ENCODE results near the gene UBL3. TPM values are rescaled to one million over a fixed set of nuclear protein-coding genes. Genes with fewer than 3 reads are reported as not detected.

Gene UBL3
- total RNA-seq, 1 experiment from 2014 or later = 18.7 TPM

GRCh38 chr13:29861694-29862110 is 11.3 kb upstream of the UBL3 start:
- in situ Hi-C loops (cut with HindIII; ENCODE audit: low pct_unique_long_range_greater_than_20kb, low sequenced_read_pairs) = no loop called here
- no peak for DNase-seq (ENCODE audit: low read depth)

- no peak for DNase-seq (ENCODE audit: low read depth)
- in situ Hi-C loops (cut with HindIII; ENCODE audit: low pct_unique_long_range_greater_than_20kb, low sequenced_read_pairs) = no loop called here
Observed at GRCh38 chr13:29859971-29860370, 9.6 kb upstream of the UBL3 start.

GRCh38 chr13:29858667-29859066 is 8.2 kb upstream of the UBL3 start:
- DNase-seq (ENCODE audit: low read depth) = no peak
- in situ Hi-C loops (cut with HindIII; ENCODE audit: low pct_unique_long_range_greater_than_20kb, low sequenced_read_pairs) = no loop called here

GRCh38 chr13:29858231-29858630 is 7.8 kb upstream of the UBL3 start:
- in situ Hi-C loops (cut with HindIII; ENCODE audit: low pct_unique_long_range_greater_than_20kb, low sequenced_read_pairs) = no loop called here
- DNase-seq (ENCODE audit: low read depth) = no peak

- in situ Hi-C loops (cut with HindIII; ENCODE audit: low pct_unique_long_range_greater_than_20kb, low sequenced_read_pairs) = no loop called here
- DNase-seq (ENCODE audit: low read depth) = no peak
Observed at GRCh38 chr13:29857085-29857484, 6.7 kb upstream of the UBL3 start.

- DNase-seq (ENCODE audit: low read depth) = no peak
- in situ Hi-C loops (cut with HindIII; ENCODE audit: low pct_unique_long_range_greater_than_20kb, low sequenced_read_pairs) = no loop called here
Observed at GRCh38 chr13:29856426-29856825, 6.0 kb upstream of the UBL3 start.

- in situ Hi-C loops (cut with HindIII; ENCODE audit: low pct_unique_long_range_greater_than_20kb, low sequenced_read_pairs) = no loop called here
- DNase-seq (ENCODE audit: low read depth) = no peak
Observed at GRCh38 chr13:29855784-29856183, 5.4 kb upstream of the UBL3 start.

- in situ Hi-C loops (cut with HindIII; ENCODE audit: low pct_unique_long_range_greater_than_20kb, low sequenced_read_pairs) = no loop called here
- DNase-seq (ENCODE audit: low read depth) = no peak
Observed at GRCh38 chr13:29855009-29855408, 4.6 kb upstream of the UBL3 start.

GRCh38 chr13:29853131-29853530 is 2.7 kb upstream of the UBL3 start:
- DNase-seq (ENCODE audit: low read depth) = no peak
- in situ Hi-C loops (cut with HindIII; ENCODE audit: low pct_unique_long_range_greater_than_20kb, low sequenced_read_pairs) = no loop called here

GRCh38 chr13:29852472-29853054 is 2.1 kb upstream of the UBL3 start:
- no peak for DNase-seq (ENCODE audit: low read depth)
- in situ Hi-C loops (cut with HindIII; ENCODE audit: low pct_unique_long_range_greater_than_20kb, low sequenced_read_pairs) = no loop called here

GRCh38 chr13:29849731-29850212 is 645 bp downstream of the UBL3 start:
- in situ Hi-C loops (cut with HindIII; ENCODE audit: low pct_unique_long_range_greater_than_20kb, low sequenced_read_pairs) = loop anchor here (10.0 kb wide), 1 partner anchor 75 kb away; no protein-coding TSS in a partner anchor
- peak; percentile 62 for DNase-seq (ENCODE audit: low read depth)

- in situ Hi-C loops (cut with HindIII; ENCODE audit: low pct_unique_long_range_greater_than_20kb, low sequenced_read_pairs) = loop anchor here (10.0 kb wide), 1 partner anchor 76 kb away; no protein-coding TSS in a partner anchor
- DNase-seq (ENCODE audit: low read depth) = peak; percentile 43
Observed at GRCh38 chr13:29849071-29849631, 1.3 kb downstream of the UBL3 start.

GRCh38 chr13:29847501-29847983 is 2.9 kb downstream of the UBL3 start:
- DNase-seq (ENCODE audit: low read depth) = peak; percentile 48
- in situ Hi-C loops (cut with HindIII; ENCODE audit: low pct_unique_long_range_greater_than_20kb, low sequenced_read_pairs) = loop anchor here (10.0 kb wide), 1 partner anchor 77 kb away; no protein-coding TSS in a partner anchor

GRCh38 chr13:29846475-29847256 is 3.8 kb downstream of the UBL3 start:
- no peak for DNase-seq (ENCODE audit: low read depth)
- in situ Hi-C loops (cut with HindIII; ENCODE audit: low pct_unique_long_range_greater_than_20kb, low sequenced_read_pairs) = loop anchor here (10.0 kb wide), 1 partner anchor 78 kb away; no protein-coding TSS in a partner anchor

- in situ Hi-C loops (cut with HindIII; ENCODE audit: low pct_unique_long_range_greater_than_20kb, low sequenced_read_pairs) = loop anchor here (10.0 kb wide), 1 partner anchor 79 kb away; no protein-coding TSS in a partner anchor
- DNase-seq (ENCODE audit: low read depth) = peak; percentile 31
Observed at GRCh38 chr13:29845440-29846056, 4.9 kb downstream of the UBL3 start.

GRCh38 chr13:29844441-29844840 is 6.0 kb downstream of the UBL3 start:
- DNase-seq (ENCODE audit: low read depth) = no peak
- in situ Hi-C loops (cut with HindIII; ENCODE audit: low pct_unique_long_range_greater_than_20kb, low sequenced_read_pairs) = loop anchor here (10.0 kb wide), 1 partner anchor 80 kb away; no protein-coding TSS in a partner anchor

GRCh38 chr13:29840585-29840984 is 9.8 kb downstream of the UBL3 start:
- in situ Hi-C loops (cut with HindIII; ENCODE audit: low pct_unique_long_range_greater_than_20kb, low sequenced_read_pairs) = loop anchor here (10.0 kb wide), 1 partner anchor 84 kb away; no protein-coding TSS in a partner anchor
- DNase-seq (ENCODE audit: low read depth) = no peak

- in situ Hi-C loops (cut with HindIII; ENCODE audit: low pct_unique_long_range_greater_than_20kb, low sequenced_read_pairs) = no loop called here
- no peak for DNase-seq (ENCODE audit: low read depth)
Observed at GRCh38 chr13:29835280-29836061, 14.9 kb downstream of the UBL3 start.
